ENCODE results near the gene TRPM2.
"Not testable (repeated sequence)": the region's sequence is repeated elsewhere in the genome, so short reads cannot be mapped to it uniquely, and the experiment has no call there.

Gene TRPM2

DNA sequence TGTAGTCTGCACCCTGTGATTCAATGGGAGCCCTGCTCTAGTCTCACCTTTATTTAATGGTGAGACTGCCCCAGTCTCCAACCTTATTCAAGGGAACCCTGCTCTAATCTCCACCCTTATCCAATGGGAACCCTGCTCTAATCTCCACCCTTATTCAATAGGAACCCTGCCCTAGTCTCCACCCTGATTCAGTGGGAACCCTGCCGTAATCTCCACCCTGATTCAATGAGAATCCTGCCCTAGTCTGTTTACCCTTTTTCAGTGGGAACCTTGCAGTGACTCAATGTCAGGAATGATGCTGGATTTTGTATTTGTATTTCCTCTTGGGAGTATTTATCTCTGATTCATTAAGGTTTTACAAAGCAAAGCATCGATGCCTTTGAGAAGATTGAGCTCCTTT is 39.5 kb downstream of the TRPM2 start:
- H4K12ac ChIP-seq (ENCODE audit: low read depth, low read length) = no peak overlapping the region
- H3K36me3 ChIP-seq (ENCODE audit: control insufficient read depth in 1 of 2, insufficient read depth in 2 of 2, low read length in 2 of 2) = no peaks in the 10 kb centered on the region
- H4K91ac ChIP-seq (ENCODE audit: low read depth, low read length) = no peak overlapping the region
- no peak for DNase-seq
- H3K79me1 ChIP-seq (ENCODE audit: low read length) = no peaks in the 10 kb centered on the region
- H2BK120ac ChIP-seq (ENCODE audit: insufficient read depth, low read length, poor library complexity) = no peak overlapping the region
- no CpG with 5 or more reads among the region's 2 CpGs for WGBS (ENCODE audit: extremely low coverage, insufficient coverage, insufficient read length)
- no peak overlapping the region for H3K27ac ChIP-seq (ENCODE audit: low read depth, low read length)
- no peaks in the 10 kb centered on the region for H3K27me3 ChIP-seq (ENCODE audit: insufficient read depth, low read length)
- H2BK5ac ChIP-seq (ENCODE audit: low read depth, low read length, poor library complexity) = no peak overlapping the region
- no peak overlapping the region for H2AK5ac ChIP-seq (ENCODE audit: low read length)
- H3K23ac ChIP-seq (ENCODE audit: low read length) = no peak overlapping the region
- H3K18ac ChIP-seq (ENCODE audit: low read length) = no peak overlapping the region
- H3K9me3 ChIP-seq (ENCODE audit: insufficient read depth, low read depth, low read length) = peaks cover 16% of the 10 kb centered on the region
- H2AFZ ChIP-seq (ENCODE audit: insufficient read depth, low read length, poor library complexity) = no peak overlapping the region
- H3K4me1 ChIP-seq (ENCODE audit: control insufficient read depth in 1 of 2, insufficient read depth in 2 of 2, low read length in 2 of 2) = no peaks in the 10 kb centered on the region
- H3K4me2 ChIP-seq (ENCODE audit: low read length) = no peak overlapping the region
- no peaks in the 10 kb centered on the region for H3K79me2 ChIP-seq (ENCODE audit: control insufficient read depth, insufficient read depth, low read length, poor library complexity)
- no peak overlapping the region for H3K14ac ChIP-seq (ENCODE audit: low read length)
- H2BK12ac ChIP-seq (ENCODE audit: low read length) = no peak overlapping the region
- no peak overlapping the region for H3K9ac ChIP-seq (ENCODE audit: low read length)
- H3K4ac ChIP-seq (ENCODE audit: low read depth, low read length) = no peak overlapping the region
- no peak overlapping the region for H3K4me3 ChIP-seq (ENCODE audit: low read depth, low read length)
- no peak overlapping the region for H4K8ac ChIP-seq (ENCODE audit: low read depth, low read length)

DNA sequence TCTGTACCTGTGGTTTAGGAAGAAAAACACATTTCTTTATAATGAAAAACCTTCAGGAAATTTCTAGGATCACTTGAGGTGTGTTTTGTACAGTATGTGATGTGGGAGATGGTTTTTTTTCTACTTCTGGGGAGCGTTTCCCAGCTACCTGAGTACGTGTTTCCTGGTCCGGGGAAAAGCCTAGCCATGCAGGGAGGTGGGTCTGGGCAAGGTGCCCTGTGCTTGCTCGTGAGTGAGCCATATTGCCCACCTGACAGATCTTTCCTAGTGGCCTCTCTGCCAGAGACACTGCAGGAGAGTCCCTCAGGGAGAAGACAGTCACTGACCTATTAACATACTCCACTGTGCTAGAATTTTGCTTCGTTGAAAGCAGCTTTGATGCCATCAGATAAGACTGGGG is 41.3 kb downstream of the TRPM2 start:
- no peak overlapping the region for H2BK12ac ChIP-seq (ENCODE audit: low read length)
- H3K18ac ChIP-seq (ENCODE audit: low read length) = no peak overlapping the region
- H3K4ac ChIP-seq (ENCODE audit: low read depth, low read length) = no peak overlapping the region
- no peak overlapping the region for H3K9ac ChIP-seq (ENCODE audit: low read length)
- H2AK5ac ChIP-seq (ENCODE audit: low read length) = no peak overlapping the region
- no peak overlapping the region for H3K23ac ChIP-seq (ENCODE audit: low read length)
- H4K8ac ChIP-seq (ENCODE audit: low read depth, low read length) = no peak overlapping the region
- no peaks in the 10 kb centered on the region for H3K27me3 ChIP-seq (ENCODE audit: insufficient read depth, low read length)
- no peak for DNase-seq
- no CpG with 5 or more reads among the region's 5 CpGs for WGBS (ENCODE audit: extremely low coverage, insufficient coverage, insufficient read length)
- H4K12ac ChIP-seq (ENCODE audit: low read depth, low read length) = no peak overlapping the region
- H3K27ac ChIP-seq (ENCODE audit: low read depth, low read length) = no peak overlapping the region
- H4K91ac ChIP-seq (ENCODE audit: low read depth, low read length) = no peak overlapping the region
- no peaks in the 10 kb centered on the region for H3K79me2 ChIP-seq (ENCODE audit: control insufficient read depth, insufficient read depth, low read length, poor library complexity)
- no peak overlapping the region for H2AFZ ChIP-seq (ENCODE audit: insufficient read depth, low read length, poor library complexity)
- no peaks in the 10 kb centered on the region for H3K36me3 ChIP-seq (ENCODE audit: control insufficient read depth in 1 of 2, insufficient read depth in 2 of 2, low read length in 2 of 2)
- H2BK120ac ChIP-seq (ENCODE audit: insufficient read depth, low read length, poor library complexity) = no peak overlapping the region
- peaks cover 3% of the 10 kb centered on the region for H3K79me1 ChIP-seq (ENCODE audit: low read length)
- H3K14ac ChIP-seq (ENCODE audit: low read length) = no peak overlapping the region
- no peak overlapping the region for H3K4me2 ChIP-seq (ENCODE audit: low read length)
- H2BK5ac ChIP-seq (ENCODE audit: low read depth, low read length, poor library complexity) = no peak overlapping the region
- H3K9me3 ChIP-seq (ENCODE audit: insufficient read depth, low read depth, low read length) = peaks cover 17% of the 10 kb centered on the region
- peaks cover 7% of the 10 kb centered on the region in 2 experiments for H3K4me1 ChIP-seq (ENCODE audit: control insufficient read depth in 1 of 2, insufficient read depth in 2 of 2, low read length in 2 of 2)
- H3K4me3 ChIP-seq (ENCODE audit: low read depth, low read length) = no peak overlapping the region

DNA sequence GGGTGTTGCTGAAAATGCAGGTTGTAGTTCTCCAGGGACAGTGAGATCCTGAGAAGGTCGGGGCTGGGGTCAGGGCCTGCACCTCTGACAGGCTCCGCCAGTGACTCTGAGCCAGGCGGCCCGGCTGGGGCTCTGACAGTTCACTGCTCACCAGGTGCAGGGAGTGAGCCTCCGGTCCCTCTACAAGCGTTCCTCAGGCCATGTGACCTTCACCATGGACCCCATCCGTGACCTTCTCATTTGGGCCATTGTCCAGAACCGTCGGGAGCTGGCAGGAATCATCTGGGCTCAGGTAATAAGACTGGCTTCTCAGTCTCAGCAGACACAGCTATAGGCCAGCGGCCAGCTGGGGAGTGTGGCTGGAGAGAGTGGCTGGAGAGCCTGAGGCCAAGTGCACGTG is 41.8 kb downstream of the TRPM2 start:
- Histone ChIP-seq H3K36me3 (ENCODE audit: control insufficient read depth in 1 of 2, insufficient read depth in 2 of 2, low read length in 2 of 2) (no peaks in the 10 kb centered on the region), H3K79me1 (ENCODE audit: low read length) (peaks cover 3% of the 10 kb centered on the region), H4K12ac (ENCODE audit: low read depth, low read length) (no peak overlapping the region), H3K27ac (ENCODE audit: low read depth, low read length) (no peak overlapping the region), H2BK12ac (ENCODE audit: low read length) (no peak overlapping the region), H3K79me2 (ENCODE audit: control insufficient read depth, insufficient read depth, low read length, poor library complexity) (no peaks in the 10 kb centered on the region), H2BK120ac (ENCODE audit: insufficient read depth, low read length, poor library complexity) (no peak overlapping the region), H3K9me3 (ENCODE audit: insufficient read depth, low read depth, low read length) (peaks cover 19% of the 10 kb centered on the region), H4K8ac (ENCODE audit: low read depth, low read length) (no peak overlapping the region), H3K4ac (ENCODE audit: low read depth, low read length) (no peak overlapping the region), H3K9ac (ENCODE audit: low read length) (no peak overlapping the region), H2AFZ (ENCODE audit: insufficient read depth, low read length, poor library complexity) (no peak overlapping the region), H4K91ac (ENCODE audit: low read depth, low read length) (no peak overlapping the region), H3K14ac (ENCODE audit: low read length) (no peak overlapping the region), H2BK5ac (ENCODE audit: low read depth, low read length, poor library complexity) (no peak overlapping the region), H3K18ac (ENCODE audit: low read length) (no peak overlapping the region), H3K23ac (ENCODE audit: low read length) (no peak overlapping the region), H3K4me2 (ENCODE audit: low read length) (no peak overlapping the region), H3K4me1 (ENCODE audit: control insufficient read depth in 1 of 2, insufficient read depth in 2 of 2, low read length in 2 of 2) (peaks cover 7% of the 10 kb centered on the region in 2 experiments), H3K4me3 (ENCODE audit: low read depth, low read length) (no peak overlapping the region), H2AK5ac (ENCODE audit: low read length) (no peak overlapping the region), H3K27me3 (ENCODE audit: insufficient read depth, low read length) (no peaks in the 10 kb centered on the region)
- no CpG with 5 or more reads among the region's 11 CpGs for WGBS (ENCODE audit: extremely low coverage, insufficient coverage, insufficient read length)
- no peak for DNase-seq

DNA sequence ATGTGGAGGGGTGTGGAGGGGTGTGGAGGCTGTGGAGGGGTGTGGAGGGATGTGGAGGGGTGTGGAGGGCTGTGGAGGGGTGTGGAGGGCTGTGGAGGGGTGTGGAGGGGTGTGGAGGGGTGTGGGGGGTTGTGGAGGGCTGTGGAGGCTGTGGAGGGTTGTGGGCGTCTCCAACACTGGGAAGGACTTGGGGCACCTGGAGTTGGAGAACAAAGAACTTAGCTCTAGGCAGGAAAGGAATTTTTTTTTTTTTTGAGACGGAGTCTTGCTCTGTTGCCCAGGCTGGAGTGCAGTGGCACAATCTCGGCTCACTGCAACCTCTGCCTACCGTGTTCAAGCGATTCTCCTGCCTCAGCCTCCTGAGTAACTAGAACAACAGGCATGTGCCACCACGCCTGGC is 43.4 kb downstream of the TRPM2 start:
- H3K4me3 ChIP-seq (ENCODE audit: low read depth, low read length); H3K18ac ChIP-seq (ENCODE audit: low read length); H3K9ac ChIP-seq (ENCODE audit: low read length); H3K36me3 ChIP-seq (ENCODE audit: control insufficient read depth in 1 of 2, insufficient read depth in 2 of 2, low read length in 2 of 2); H4K8ac ChIP-seq (ENCODE audit: low read depth, low read length); H3K27ac ChIP-seq (ENCODE audit: low read depth, low read length); H3K4me2 ChIP-seq (ENCODE audit: low read length); H3K14ac ChIP-seq (ENCODE audit: low read length); H4K91ac ChIP-seq (ENCODE audit: low read depth, low read length); H2BK12ac ChIP-seq (ENCODE audit: low read length); H3K27me3 ChIP-seq (ENCODE audit: insufficient read depth, low read length); H3K4me1 ChIP-seq (ENCODE audit: control insufficient read depth in 1 of 2, insufficient read depth in 2 of 2, low read length in 2 of 2); H2BK5ac ChIP-seq (ENCODE audit: low read depth, low read length, poor library complexity); H3K79me1 ChIP-seq (ENCODE audit: low read length); DNase-seq; H3K23ac ChIP-seq (ENCODE audit: low read length); H3K79me2 ChIP-seq (ENCODE audit: control insufficient read depth, insufficient read depth, low read length, poor library complexity); H2AFZ ChIP-seq (ENCODE audit: insufficient read depth, low read length, poor library complexity); H3K4ac ChIP-seq (ENCODE audit: low read depth, low read length); H2BK120ac ChIP-seq (ENCODE audit: insufficient read depth, low read length, poor library complexity); H2AK5ac ChIP-seq (ENCODE audit: low read length); H4K12ac ChIP-seq (ENCODE audit: low read depth, low read length): not testable (repeated sequence)
- WGBS (ENCODE audit: extremely low coverage, insufficient coverage, insufficient read length) = no CpG with 5 or more reads among the region's 6 CpGs
- peaks cover 14% of the 10 kb centered on the region for H3K9me3 ChIP-seq (ENCODE audit: insufficient read depth, low read depth, low read length)
